HG02678 (cell line): ENCODE results near the gene RPL11.
"Not testable (repeated sequence)": the region's sequence is repeated elsewhere in the genome, so short reads cannot be mapped to it uniquely, and the experiment has no call there.

Experiments used
- ATAC-seq: cut with Tn5 transposase; IDR thresholded peaks from one replicate; pipeline ENCODE4 v1.9.1; 2021; ENCODE audit warnings: mild to moderate bottlenecking, moderate library complexity; ENCODE audit not compliant: unreplicated experiment

The RPL11 gene

DNA sequence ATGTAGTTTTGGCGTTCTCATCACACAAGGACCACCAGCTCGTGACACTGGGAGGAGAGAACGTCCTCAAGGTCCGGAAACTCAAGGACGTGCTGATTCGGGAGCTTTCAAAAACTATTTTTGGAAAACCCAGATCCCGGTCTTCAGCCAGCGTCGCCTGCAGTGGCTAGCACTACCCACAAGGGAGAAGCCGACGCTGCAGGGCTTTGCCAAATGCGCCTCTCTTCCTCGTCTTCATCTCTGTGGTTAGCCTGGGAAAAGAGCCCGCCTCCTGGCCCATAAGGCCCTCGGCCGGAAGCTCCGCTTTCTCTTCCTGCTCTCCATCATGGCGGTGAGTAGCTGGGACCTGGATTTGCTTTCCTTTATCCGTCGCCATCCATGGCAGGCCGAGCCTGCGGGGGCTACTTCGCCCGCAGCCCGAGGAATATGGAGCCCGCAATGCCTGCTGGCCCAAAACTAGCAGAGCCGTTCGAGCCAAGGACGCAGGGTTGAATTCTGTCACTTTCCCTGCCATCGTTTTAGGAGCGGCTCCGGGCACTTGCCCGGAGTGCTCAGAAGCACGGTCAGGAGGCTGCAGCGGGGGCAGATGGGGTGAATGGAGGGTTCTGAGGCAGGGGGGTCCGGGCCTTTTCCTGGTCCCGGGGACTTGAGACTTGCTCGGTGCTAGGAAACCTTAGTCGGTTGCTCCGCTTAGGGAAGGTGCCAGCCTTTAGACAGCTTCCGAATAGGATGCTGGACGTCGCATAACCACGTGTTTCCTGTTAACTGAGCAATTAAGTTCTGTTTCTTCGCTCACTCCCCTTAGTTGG lies at the start of gene RPL11:
TSS of gene RPL11 (plus strand) at position 308 of the 809 bp plus-strand sequence. CDS start at position 326, 18 bp downstream.
- peak; percentile 96 for ATAC-seq

DNA sequence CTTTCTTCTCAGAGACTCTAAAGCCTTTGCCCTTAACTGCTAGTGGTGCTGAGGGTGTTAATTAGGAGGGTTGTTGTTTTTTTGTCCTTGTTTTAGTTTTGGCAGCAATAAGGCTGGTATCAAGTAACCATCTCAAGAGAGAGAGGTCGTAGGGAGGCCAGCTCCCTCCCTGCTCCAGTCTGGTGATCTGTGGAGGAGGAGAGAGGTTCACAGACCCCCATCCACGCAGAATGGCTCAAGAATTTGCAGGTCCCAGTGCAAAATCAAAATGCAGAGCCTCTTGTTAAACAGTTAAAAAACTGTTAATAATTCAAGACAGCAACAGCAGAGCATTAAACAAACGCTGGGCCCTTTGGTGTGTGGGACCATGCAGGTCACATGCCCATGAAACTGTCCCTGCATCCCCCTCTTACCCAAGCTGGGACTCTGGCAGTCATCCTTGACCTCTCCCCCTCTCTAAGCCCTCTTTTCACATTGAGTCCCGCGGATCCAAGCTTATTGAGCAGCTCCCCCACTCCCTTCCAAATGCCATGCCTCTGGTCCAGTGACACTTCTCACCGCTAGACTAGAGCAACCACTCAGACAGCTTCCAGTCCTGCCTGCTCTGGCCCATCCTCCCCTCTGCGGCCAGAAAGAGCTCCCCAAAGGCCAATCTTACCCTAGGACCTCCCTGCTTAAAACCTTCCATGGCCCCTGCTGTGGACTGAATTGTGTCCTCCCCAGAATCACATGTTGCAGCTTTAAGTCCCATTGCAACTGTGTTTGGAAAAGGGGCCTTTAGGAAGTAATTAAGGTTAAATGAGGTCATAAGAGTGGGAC lies 47.7 kb upstream of the RPL11 start:
- ATAC-seq: no peak

DNA sequence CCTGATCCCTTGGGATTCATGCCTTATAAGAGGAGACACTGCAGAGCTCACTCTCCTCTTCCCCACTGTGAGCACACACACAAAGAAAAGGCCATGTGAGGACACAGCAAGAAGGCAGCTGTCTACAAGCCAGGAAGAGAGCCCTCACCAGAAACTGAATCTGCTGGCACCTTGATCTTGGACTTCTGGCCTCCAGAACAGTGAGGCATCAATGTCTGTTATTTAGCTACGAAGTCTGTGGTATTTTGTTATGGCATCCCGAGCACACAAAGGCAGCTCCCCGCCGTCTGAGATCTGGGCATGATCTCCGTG lies 47.1 kb upstream of the RPL11 start:
- ATAC-seq: no peak

DNA sequence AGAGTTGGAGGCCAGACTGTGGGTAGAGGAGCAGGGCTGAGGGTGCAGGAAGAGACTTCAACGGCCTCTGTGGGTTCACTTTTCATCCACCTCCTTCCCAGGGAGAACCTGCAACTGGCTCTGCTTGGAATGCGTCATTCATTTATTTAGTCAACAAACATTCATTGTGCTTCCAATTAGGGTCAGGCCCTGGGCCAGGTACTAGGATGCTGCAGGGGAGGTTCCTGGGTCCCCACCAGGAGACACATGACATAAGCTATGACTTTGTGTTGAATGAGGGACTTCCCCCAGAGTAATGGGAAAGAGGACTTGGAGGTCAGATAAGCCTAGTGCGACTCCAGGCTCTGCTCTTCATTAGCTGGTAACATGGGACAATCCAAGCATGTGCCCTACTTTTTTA lies 46.3 kb upstream of the RPL11 start:
- no peak for ATAC-seq

- ATAC-seq: no peak
Observed at GRCh38 chr1:23646091-23646490, 45.5 kb upstream of the RPL11 start.

DNA sequence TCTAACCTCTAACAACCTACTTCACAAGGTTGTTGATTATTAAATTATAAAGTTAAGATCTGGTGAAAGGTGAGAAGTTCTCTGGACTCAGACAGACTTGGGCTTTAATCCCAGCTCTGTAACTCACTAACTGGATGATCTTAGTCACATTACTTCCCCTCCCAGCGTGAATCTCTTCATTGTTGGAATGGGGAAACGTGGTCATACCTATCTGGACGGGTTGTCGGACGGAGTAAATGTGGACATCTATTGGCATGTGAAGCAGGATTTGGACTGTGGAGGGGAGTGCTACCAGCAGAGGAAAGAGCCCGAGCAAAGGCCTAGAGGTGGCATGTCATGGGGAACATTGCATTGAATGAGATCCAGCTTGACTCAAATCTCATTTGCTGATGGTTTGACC lies 45.1 kb upstream of the RPL11 start:
- ATAC-seq: no peak

DNA sequence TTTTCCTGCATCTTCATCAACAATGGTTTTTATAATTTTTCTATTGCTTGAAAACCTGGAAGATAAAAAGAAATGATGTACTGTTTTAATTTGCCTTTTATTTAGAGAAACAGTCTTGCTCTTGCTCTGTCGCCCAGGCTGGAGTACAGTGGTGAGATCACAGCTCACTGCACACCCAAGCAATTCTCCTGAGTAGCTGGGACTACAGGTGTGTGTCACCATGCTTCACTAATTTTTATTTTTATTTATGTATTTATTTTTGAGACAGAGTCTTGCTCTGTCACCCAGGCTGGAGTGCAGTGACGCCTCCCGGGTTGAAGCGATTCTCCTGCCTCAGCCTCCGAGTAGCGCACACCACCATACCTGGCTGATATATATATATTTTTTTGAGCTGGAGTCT lies 43.0 kb upstream of the RPL11 start:
- no peak for ATAC-seq

DNA sequence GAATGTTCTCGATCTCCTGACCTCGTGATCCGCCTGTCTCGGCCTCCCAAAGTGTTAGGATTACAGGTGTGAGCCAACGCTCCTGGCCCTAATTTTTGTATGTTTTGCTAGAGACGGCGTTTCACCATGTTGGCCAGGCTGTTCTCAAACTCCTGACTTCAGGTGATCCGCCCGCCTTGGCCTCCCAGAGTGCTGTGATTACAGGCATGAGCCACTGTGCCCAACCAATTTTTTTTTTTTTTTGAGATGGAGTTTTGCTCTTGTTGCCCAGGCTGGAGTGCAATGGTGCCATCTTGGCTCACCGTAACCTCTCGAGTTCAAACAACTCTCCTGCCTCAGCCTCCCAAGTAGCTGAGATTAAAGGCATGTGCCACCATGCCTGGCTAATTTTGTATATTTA lies 42.4 kb upstream of the RPL11 start:
- not testable (repeated sequence) for ATAC-seq

- ATAC-seq: no peak
Observed at GRCh38 chr1:23650344-23650990, 41.1 kb upstream of the RPL11 start.

DNA sequence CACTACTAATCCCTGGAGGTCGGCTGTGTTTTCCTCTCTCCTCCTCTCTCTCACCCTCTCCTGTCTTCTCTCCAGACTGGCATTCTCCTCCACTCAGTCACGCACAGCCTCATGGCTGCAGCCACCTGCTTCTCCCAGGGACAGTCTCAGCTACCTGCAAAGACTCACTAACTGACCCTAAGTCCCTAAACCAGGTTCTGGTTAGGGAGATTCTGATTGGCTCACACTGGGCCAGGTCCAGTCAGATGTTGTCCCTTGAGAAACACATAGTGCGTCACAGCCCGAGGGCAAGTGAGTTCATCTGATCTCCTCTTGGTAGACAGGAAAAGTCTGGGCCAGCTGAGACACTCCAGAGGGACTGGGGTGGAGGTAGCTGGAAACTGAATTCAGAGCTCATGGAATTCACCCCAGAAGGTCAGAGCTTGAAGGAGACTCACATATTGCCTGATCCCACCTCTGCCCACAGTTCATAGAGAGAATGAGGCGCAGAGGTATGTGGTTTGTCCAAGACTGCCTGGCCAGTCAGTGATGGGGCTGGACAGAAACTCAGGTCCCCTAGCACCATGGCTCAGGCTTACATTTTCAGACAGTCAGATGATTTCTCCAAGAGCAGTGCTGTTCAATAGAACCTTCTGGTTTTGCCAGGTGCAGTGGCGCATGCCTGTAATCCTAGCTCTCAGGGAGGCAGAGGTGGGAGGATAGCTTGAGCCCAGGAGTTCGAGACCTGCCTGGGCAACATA lies 40.4 kb upstream of the RPL11 start:
- ATAC-seq: no peak

DNA sequence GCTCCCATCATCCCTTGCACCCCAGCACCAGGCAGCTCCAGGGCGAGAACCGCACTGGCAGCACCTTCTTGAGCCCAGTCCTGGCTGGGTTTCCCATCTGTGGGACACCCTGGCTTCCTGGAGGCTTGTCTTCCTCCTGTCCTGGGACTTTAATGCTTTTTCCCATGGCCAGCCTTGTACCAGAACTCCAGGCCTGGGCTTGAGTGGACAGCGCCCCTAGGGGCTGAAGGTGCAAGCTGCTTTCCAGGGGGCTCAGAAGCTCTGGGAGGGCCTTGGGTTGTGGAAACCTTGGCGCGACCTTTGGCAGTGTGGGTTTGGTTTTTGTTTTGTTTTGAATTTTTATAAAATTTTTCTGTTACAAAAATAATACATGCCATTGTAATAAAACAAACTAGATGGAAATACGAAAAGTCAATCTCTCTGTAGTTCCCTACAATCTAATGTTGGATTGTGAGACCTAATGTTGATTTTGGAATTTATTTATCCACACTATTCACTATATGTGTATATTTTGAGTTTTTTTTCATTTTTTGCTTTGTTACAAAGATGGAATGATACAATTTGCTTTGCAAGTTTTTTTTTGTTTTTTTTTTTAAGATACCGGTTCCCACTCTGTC lies 33.8 kb upstream of the RPL11 start:
- ATAC-seq: no peak

GRCh38 chr1:23660671-23661070 lies 30.9 kb upstream of the RPL11 start:
- ATAC-seq: no peak

GRCh38 chr1:23661887-23662286 lies 29.7 kb upstream of the RPL11 start:
- ATAC-seq: no peak

DNA sequence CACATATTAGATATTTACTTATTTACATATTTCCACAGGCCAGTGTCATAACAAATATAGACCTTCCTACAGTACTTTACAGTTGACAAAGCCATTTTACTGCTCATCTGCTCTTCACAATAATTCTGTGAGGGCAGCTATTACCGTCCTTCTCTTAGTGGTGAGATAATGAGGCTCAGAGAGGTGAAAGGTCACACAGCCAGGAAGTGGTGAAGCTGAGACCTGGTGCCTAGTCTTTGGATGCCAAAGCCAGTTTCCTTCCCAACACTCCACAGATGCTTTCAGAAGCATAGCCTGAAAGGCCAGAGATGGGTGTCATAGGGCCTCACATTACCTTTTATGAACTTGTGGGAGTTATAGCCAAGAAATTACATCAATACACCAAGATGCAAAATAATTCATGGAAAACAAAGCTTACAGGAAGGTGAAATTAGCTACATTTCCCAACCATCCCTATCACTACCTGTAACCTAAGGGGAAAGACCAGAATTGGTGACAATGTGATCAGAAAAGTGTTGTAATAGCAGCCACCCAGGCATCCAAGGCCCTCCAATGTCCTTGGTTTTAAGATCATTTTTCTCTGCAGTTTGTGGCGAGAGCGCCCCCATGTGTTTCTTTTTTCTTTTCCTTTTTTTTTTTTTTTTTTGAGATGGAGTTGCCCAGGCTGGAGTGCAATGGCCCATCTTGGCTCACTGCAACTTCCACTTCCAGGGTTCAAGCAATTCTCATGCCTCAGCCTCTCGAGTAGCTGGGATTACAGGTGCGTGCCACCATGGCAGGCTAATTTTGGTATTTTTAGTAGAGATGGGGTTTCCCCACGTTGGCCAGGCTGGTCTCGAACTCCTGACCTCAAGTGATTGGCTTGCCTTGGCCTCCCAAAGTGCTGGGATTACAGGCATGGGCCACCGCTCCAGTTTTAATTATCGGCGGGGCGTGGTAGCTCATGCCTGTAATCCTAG lies 26.5 kb upstream of the RPL11 start:
- no peak for ATAC-seq

DNA sequence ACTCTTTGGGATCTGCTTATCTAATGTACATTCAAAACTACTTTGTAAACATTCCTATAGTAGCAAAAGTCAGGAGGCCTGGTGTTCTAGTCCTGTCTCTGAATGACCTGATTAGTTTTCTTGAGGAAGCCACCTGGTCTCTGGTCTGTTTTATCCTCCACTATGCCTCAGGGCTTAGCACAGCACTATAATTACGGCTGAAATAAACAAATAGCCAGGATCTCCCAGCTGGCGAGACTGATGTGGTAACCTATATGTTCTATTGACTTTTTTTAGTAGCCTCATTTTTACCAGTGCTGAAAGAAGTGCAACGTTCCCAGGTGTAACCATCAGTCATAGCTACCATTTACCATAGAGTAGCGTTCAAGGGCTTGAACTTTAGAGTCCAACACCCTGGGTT lies 24.2 kb upstream of the RPL11 start:
- ATAC-seq: no peak

- ATAC-seq: no peak
Observed at GRCh38 chr1:23670709-23671108, 20.9 kb upstream of the RPL11 start.

DNA sequence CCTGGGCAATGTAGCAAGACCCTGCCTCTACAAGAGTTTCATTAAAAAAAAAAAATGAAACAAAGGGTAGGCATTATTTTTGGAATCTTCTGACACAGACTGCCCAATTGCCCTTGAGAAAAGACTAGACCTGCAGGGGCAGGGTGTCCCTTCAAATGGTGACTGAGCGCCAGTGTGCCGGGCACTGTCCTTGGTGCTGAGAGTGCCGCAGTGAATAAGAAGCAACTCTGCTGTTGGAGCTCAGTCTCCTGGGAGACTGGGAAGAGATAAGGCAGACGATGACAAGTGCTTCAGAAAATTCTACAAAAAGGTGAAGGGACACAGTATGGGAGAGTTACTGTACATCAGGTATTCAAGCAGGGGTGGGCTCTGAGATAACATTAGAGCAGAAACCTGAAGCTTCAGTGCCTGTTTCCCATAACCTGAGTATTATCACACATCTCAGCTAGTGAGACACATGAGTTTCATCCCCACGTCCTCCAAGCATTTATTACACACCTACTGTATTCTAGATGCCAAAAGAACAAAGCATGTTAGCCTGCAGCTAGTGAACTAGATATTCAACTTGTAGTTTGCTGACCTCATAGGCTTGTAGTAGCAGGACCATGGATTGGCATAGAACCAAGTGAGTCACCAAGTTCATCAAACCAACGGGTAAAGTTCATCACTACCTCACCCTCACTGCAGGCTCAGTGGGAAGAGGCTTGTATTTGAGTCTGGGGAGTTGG lies 18.4 kb upstream of the RPL11 start:
- no peak for ATAC-seq

DNA sequence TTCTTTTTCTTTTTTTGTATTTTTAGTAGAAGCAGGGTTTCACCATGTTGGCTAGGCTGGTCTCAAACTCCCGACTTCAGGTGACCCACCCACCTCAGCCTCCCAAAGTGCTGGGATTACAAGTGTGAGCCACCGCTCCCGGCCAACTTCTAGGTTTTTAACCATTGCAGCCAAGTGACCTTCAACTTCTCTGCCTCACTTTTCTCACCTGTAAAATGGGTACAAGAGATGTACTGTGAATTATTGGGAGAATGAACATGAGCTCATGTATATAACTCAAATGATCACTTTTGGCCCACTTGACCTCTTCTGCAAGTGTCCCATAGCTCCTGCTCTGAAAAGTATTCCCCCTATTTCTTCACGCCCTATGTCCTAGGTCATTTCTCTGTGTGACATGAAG lies 11.8 kb upstream of the RPL11 start:
- no peak for ATAC-seq

DNA sequence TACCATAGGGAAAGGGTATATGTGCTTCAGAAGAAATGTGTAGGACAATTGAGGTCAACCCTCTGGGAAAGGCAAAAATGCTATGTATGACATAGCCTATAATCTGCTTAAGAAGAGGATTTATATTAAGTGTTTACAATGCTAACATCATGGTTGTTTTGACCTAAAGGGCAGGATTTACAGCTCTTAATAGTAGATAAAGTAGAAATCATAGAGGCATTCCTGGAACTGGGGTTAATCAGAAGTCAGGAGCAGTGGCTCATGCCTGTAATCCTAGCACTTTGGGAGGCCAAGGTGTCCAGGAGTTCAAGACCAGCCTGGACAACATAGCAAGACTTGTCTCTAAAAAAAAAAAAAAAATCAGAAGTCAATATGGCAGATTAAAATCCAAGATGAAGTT lies 8.7 kb upstream of the RPL11 start:
- no peak for ATAC-seq
